Activated naive CD8-positive, alpha-beta T cell treated with anti-CD3 and anti-CD28 coated beads, Interleukin-2, amount 10 ng/mL, durations not matched to agents 7 days and 5 days (primary cell): ENCODE measurements around the gene NPC1L1. TPM values are rescaled to one million over a fixed set of nuclear protein-coding genes. Genes with fewer than 3 reads are reported as not detected.

ENCODE experiments used
- ATAC-seq: fragments of 150-1000 bp; cut with Tn5 transposase; one replicate; pipeline ENCODE4 v1.10.0; 2021; ENCODE audit warnings: low read depth, moderate library complexity
- POLR2A ChIA-PET: fragments of 350-600 bp; sonication (Branson Sonifier 250); formaldehyde crosslinking; loops from one replicate; lab custom pipeline; 2021; ENCODE audit warnings: antibody characterized with exemption; lab: Charles Lee
- DNase-seq: peaks from one replicate; pipeline ENCODE4 v3.0.0; 2021
- H3K27ac Mint-ChIP-seq: one replicate; pipeline ENCODE4 v1.8.0; 2022; ENCODE audit warnings: mild to moderate bottlenecking, mixed read lengths
- H3K27me3 Mint-ChIP-seq: one replicate; pipeline ENCODE4 v1.8.0; 2022; ENCODE audit warnings: mild to moderate bottlenecking, moderate library complexity, mixed read lengths
- H3K36me3 Mint-ChIP-seq: one replicate; pipeline ENCODE4 v1.8.0; 2021; ENCODE audit warnings: mild to moderate bottlenecking, mixed read lengths
- H3K4me1 Mint-ChIP-seq: one replicate; pipeline ENCODE4 v1.8.0; 2021; ENCODE audit warnings: mixed read lengths
- H3K4me3 Mint-ChIP-seq: one replicate; pipeline ENCODE4 v1.8.0; 2022; ENCODE audit warnings: mild to moderate bottlenecking, moderate library complexity, mixed read lengths
- H3K9me3 Mint-ChIP-seq: one replicate; pipeline ENCODE4 v1.8.0; 2021; ENCODE audit warnings: mixed read lengths
- total RNA-seq, 2 experiments: library from RNA; stranded (reverse); gene quantifications; one replicate each; pipeline ENCODE4 v1.2.3, GENCODE V29; 2021

Gene NPC1L1
- total RNA-seq, 2 experiments from 2014 or later: 0.11 TPM; not detected in 1

GRCh38 chr7:44482502-44483485, 58.3 kb downstream of the NPC1L1 start:
- POLR2A ChIA-PET: no interaction called here
- no peak overlapping the region for H3K27ac Mint-ChIP-seq
- H3K4me1 Mint-ChIP-seq: peaks cover 29% of the 10 kb centered on the region
- no peak for DNase-seq
- H3K27me3 Mint-ChIP-seq: no peaks in the 10 kb centered on the region
- H3K4me3 Mint-ChIP-seq: no peak overlapping the region
- H3K9me3 Mint-ChIP-seq: peaks cover 6% of the 10 kb centered on the region
- ATAC-seq: no peak
- peaks cover 61% of the 10 kb centered on the region for H3K36me3 Mint-ChIP-seq

GRCh38 chr7:44477938-44478337, 63.2 kb downstream of the NPC1L1 start:
- H3K27ac Mint-ChIP-seq: no peak overlapping the region
- H3K27me3 Mint-ChIP-seq: no peaks in the 10 kb centered on the region
- no peak overlapping the region for H3K4me3 Mint-ChIP-seq
- no peaks in the 10 kb centered on the region for H3K9me3 Mint-ChIP-seq
- peaks cover 22% of the 10 kb centered on the region for H3K4me1 Mint-ChIP-seq
- DNase-seq (no peak), ATAC-seq (no peak)
- POLR2A ChIA-PET: no interaction called here
- peaks cover 42% of the 10 kb centered on the region for H3K36me3 Mint-ChIP-seq

- Mint-ChIP-seq H3K9me3 (no peaks in the 10 kb centered on the region), H3K4me1 (peaks cover 24% of the 10 kb centered on the region), H3K4me3 (no peak overlapping the region), H3K27ac (no peak overlapping the region), H3K27me3 (no peaks in the 10 kb centered on the region), H3K36me3 (peaks cover 38% of the 10 kb centered on the region)
- DNase-seq: peak; percentile 62
- peak; percentile 90 for ATAC-seq
- POLR2A ChIA-PET: no interaction called here
These were observed 63.9 kb downstream of the NPC1L1 start for GRCh38 chr7:44477063-44477830.

GRCh38 chr7:44476313-44476712, 64.8 kb downstream of the NPC1L1 start:
- ATAC-seq (no peak), DNase-seq (no peak)
- Mint-ChIP-seq H3K9me3 (no peaks in the 10 kb centered on the region), H3K27me3 (no peaks in the 10 kb centered on the region), H3K4me3 (no peak overlapping the region), H3K36me3 (peaks cover 40% of the 10 kb centered on the region), H3K27ac (no peak overlapping the region), H3K4me1 (peaks cover 25% of the 10 kb centered on the region)
- POLR2A ChIA-PET: no interaction called here

GRCh38 chr7:44473295-44473694, 67.8 kb downstream of the NPC1L1 start:
- H3K4me3 Mint-ChIP-seq: no peak overlapping the region
- H3K36me3 Mint-ChIP-seq: peaks cover 28% of the 10 kb centered on the region
- no peaks in the 10 kb centered on the region for H3K9me3 Mint-ChIP-seq
- no peak for ATAC-seq
- DNase-seq: no peak
- H3K4me1 Mint-ChIP-seq: peaks cover 35% of the 10 kb centered on the region
- POLR2A ChIA-PET: no interaction called here
- H3K27ac Mint-ChIP-seq: no peak overlapping the region
- H3K27me3 Mint-ChIP-seq: no peaks in the 10 kb centered on the region

GRCh38 chr7:44472843-44473242, 68.3 kb downstream of the NPC1L1 start:
- DNase-seq (no peak), ATAC-seq (no peak)
- Mint-ChIP-seq H3K4me3 (no peak overlapping the region), H3K36me3 (peaks cover 28% of the 10 kb centered on the region), H3K4me1 (peaks cover 36% of the 10 kb centered on the region), H3K27ac (no peak overlapping the region), H3K9me3 (no peaks in the 10 kb centered on the region), H3K27me3 (no peaks in the 10 kb centered on the region)
- POLR2A ChIA-PET: no interaction called here

- peaks cover 35% of the 10 kb centered on the region for H3K4me1 Mint-ChIP-seq
- POLR2A ChIA-PET: no interaction called here
- no peaks in the 10 kb centered on the region for H3K9me3 Mint-ChIP-seq
- H3K27me3 Mint-ChIP-seq: no peaks in the 10 kb centered on the region
- DNase-seq: no peak
- no peak overlapping the region for H3K27ac Mint-ChIP-seq
- H3K36me3 Mint-ChIP-seq: peaks cover 33% of the 10 kb centered on the region
- no peak overlapping the region for H3K4me3 Mint-ChIP-seq
- no peak for ATAC-seq
These were observed 69.3 kb downstream of the NPC1L1 start for GRCh38 chr7:44471850-44472249.

- POLR2A ChIA-PET: no interaction called here
- no peak overlapping the region for H3K4me3 Mint-ChIP-seq
- no peaks in the 10 kb centered on the region for H3K9me3 Mint-ChIP-seq
- H3K27me3 Mint-ChIP-seq: no peaks in the 10 kb centered on the region
- H3K27ac Mint-ChIP-seq: no peak overlapping the region
- peaks cover 33% of the 10 kb centered on the region for H3K4me1 Mint-ChIP-seq
- DNase-seq: no peak
- no peak for ATAC-seq
- H3K36me3 Mint-ChIP-seq: peaks cover 30% of the 10 kb centered on the region
These were observed 69.7 kb downstream of the NPC1L1 start for GRCh38 chr7:44471436-44471835.

- POLR2A ChIA-PET: no interaction called here
- H3K27me3 Mint-ChIP-seq: no peaks in the 10 kb centered on the region
- H3K4me1 Mint-ChIP-seq: peaks cover 39% of the 10 kb centered on the region
- no peak for ATAC-seq
- H3K36me3 Mint-ChIP-seq: peaks cover 29% of the 10 kb centered on the region
- peak overlapping the region; percentile 22 for H3K27ac Mint-ChIP-seq
- DNase-seq: no peak
- no peaks in the 10 kb centered on the region for H3K9me3 Mint-ChIP-seq
- no peak overlapping the region for H3K4me3 Mint-ChIP-seq
These were observed 70.4 kb downstream of the NPC1L1 start for GRCh38 chr7:44470628-44471245.

GRCh38 chr7:44470135-44470479, 71.0 kb downstream of the NPC1L1 start:
- Mint-ChIP-seq H3K27ac (no peak overlapping the region), H3K4me3 (no peak overlapping the region), H3K4me1 (peaks cover 43% of the 10 kb centered on the region), H3K27me3 (no peaks in the 10 kb centered on the region), H3K9me3 (no peaks in the 10 kb centered on the region), H3K36me3 (peaks cover 31% of the 10 kb centered on the region)
- DNase-seq (no peak), ATAC-seq (no peak)
- POLR2A ChIA-PET: no interaction called here

GRCh38 chr7:44469461-44470134, 71.5 kb downstream of the NPC1L1 start:
- Mint-ChIP-seq H3K36me3 (peaks cover 35% of the 10 kb centered on the region), H3K27me3 (no peaks in the 10 kb centered on the region), H3K4me1 (peaks cover 45% of the 10 kb centered on the region), H3K9me3 (no peaks in the 10 kb centered on the region), H3K27ac (no peak overlapping the region), H3K4me3 (no peak overlapping the region)
- DNase-seq (no peak), ATAC-seq (no peak)
- POLR2A ChIA-PET: no interaction called here

GRCh38 chr7:44467217-44467548, 73.9 kb downstream of the NPC1L1 start:
- POLR2A ChIA-PET: interaction anchor here (0.7 kb wide), 1 partner anchor 1528 kb away, joined by 3 read pairs; no protein-coding TSS in a partner anchor
- no peak overlapping the region for H3K4me3 Mint-ChIP-seq
- no peaks in the 10 kb centered on the region for H3K9me3 Mint-ChIP-seq
- H3K36me3 Mint-ChIP-seq: peaks cover 30% of the 10 kb centered on the region
- H3K4me1 Mint-ChIP-seq: peaks cover 44% of the 10 kb centered on the region
- DNase-seq (no peak), ATAC-seq (no peak)
- H3K27me3 Mint-ChIP-seq: no peaks in the 10 kb centered on the region
- H3K27ac Mint-ChIP-seq: peak overlapping the region; percentile 5
